ENCODE measurements around the gene CYFIP1.

GRCh38 chr15:22872936-22873701, 107.0 kb downstream of the CYFIP1 start:
- TF ChIP-seq POLR2A (IDR thresholded peaks at IDR 0.05) (no peak), CTCF (IDR thresholded peaks at IDR 0.05) (no peak), EP300 (IDR thresholded peaks at IDR 0.05) (no peak)

Measured in tibial nerve (tissue), 4 donors.